HEK293 (cell line): Measurements from ENCODE around the gene KDM4C.

Experiments
- CTCF ChIA-PET: fragments of 350-600 bp; formaldehyde crosslinking; extraction: SDS; loops from one replicate; lab custom pipeline; 2021; ENCODE audit warnings: antibody characterized with exemption; lab: Yijun Ruan, JAX
- POLR2A ChIA-PET: fragments of 300-600 bp; formaldehyde crosslinking; extraction: SDS; loops from one replicate; lab custom pipeline; 2020; ENCODE audit warnings: antibody characterized with exemption, inconsistent platforms; lab: Yijun Ruan, JAX
- H3K27ac ChIP-seq: fragments of 200-500 bp; sonication (Bioruptor generic); 2 replicates; pipeline ENCODE4 v1.5.1; 2014; ENCODE audit warnings: low read depth, low read length, control low read depth, inconsistent platforms; ENCODE audit errors: extremely low read depth
- H3K36me3 ChIP-seq, 2 experiments: fragments of 200-500 bp in 1 of 2; sonication (Bioruptor generic) in 1 of 2; 1 replicate in 1 of 2; 2 replicates in 1 of 2; pipeline ENCODE4 v1.5.1; 2014 to 2017; ENCODE audit warnings: inconsistent platforms in 2 of 2, low read length in 2 of 2; ENCODE audit not compliant: control insufficient read depth in 2 of 2, insufficient read depth in 1 of 2
- H3K4me1 ChIP-seq: fragments of 200-500 bp; sonication (Bioruptor generic); 2 replicates; pipeline ENCODE4 v1.5.1; 2014; ENCODE audit warnings: mild to moderate bottlenecking, low read length, inconsistent platforms; ENCODE audit not compliant: control insufficient read depth, insufficient read depth
- H3K4me3 ChIP-seq: 2 replicates; pipeline ENCODE4 v1.5.1; 2011; ENCODE audit warnings: low read depth, mild to moderate bottlenecking, control low read depth, low read length, moderate library complexity
- H3K9me3 ChIP-seq: fragments of 200-500 bp; sonication (Bioruptor generic); 2 replicates; pipeline ENCODE4 v1.5.1; 2014; ENCODE audit warnings: low read depth, low read length, inconsistent platforms; ENCODE audit not compliant: control insufficient read depth, insufficient read depth
- GFI1B ChIP-seq: fragments of 450-650 bp; formaldehyde crosslinking; IDR thresholded peaks from 2 replicates; pipeline ENCODE4 v1.5.1; 2016; ENCODE audit warnings: missing biosample characterization, missing genetic modification characterization
- IKZF3 ChIP-seq: fragments of 450-650 bp; IDR thresholded peaks from 2 replicates; pipeline ENCODE4 v1.5.0; 2018; ENCODE audit warnings: missing biosample characterization, mild to moderate bottlenecking, missing genetic modification characterization, moderate library complexity
- PRDM10 ChIP-seq: fragments of 450-650 bp; formaldehyde crosslinking; IDR thresholded peaks from 2 replicates; pipeline ENCODE4 v1.5.1; 2016; ENCODE audit warnings: missing biosample characterization, missing genetic modification characterization
- SCRT2 ChIP-seq: fragments of 450-650 bp; formaldehyde crosslinking; IDR thresholded peaks from 2 replicates; pipeline ENCODE4 v1.5.1; 2016; ENCODE audit warnings: missing biosample characterization, missing genetic modification characterization
- ZBTB21 ChIP-seq: fragments of 450-650 bp; formaldehyde crosslinking; IDR thresholded peaks from 2 replicates; pipeline ENCODE4 v1.5.1; 2017; ENCODE audit warnings: missing biosample characterization, missing genetic modification characterization
- ZBTB49 ChIP-seq: fragments of 450-650 bp; formaldehyde crosslinking; IDR thresholded peaks from 2 replicates; pipeline ENCODE4 v1.5.1; 2016; ENCODE audit warnings: missing biosample characterization, missing genetic modification characterization, low read depth
- ZFP69B ChIP-seq: fragments of 450-650 bp; formaldehyde crosslinking; IDR thresholded peaks from 2 replicates; pipeline ENCODE4 v1.5.1; 2016; ENCODE audit warnings: missing biosample characterization, missing genetic modification characterization
- ZNF10 ChIP-seq: fragments of 450-650 bp; formaldehyde crosslinking; IDR thresholded peaks from 2 replicates; pipeline ENCODE4 v1.5.1; 2017; ENCODE audit warnings: missing biosample characterization, missing genetic modification characterization
- ZNF138 ChIP-seq: fragments of 450-650 bp; formaldehyde crosslinking; IDR thresholded peaks from 2 replicates; pipeline ENCODE4 v1.5.1; 2016; ENCODE audit warnings: missing biosample characterization, missing genetic modification characterization, borderline replicate concordance
- ZNF146 ChIP-seq: fragments of 450-650 bp; formaldehyde crosslinking; IDR thresholded peaks from 2 replicates; pipeline ENCODE4 v1.5.1; 2016; ENCODE audit warnings: missing biosample characterization, missing genetic modification characterization
- ZNF175 ChIP-seq: fragments of 450-650 bp; formaldehyde crosslinking; IDR thresholded peaks from 2 replicates; pipeline ENCODE4 v1.5.1; 2016; ENCODE audit warnings: missing biosample characterization, missing genetic modification characterization
- ZNF211 ChIP-seq: fragments of 450-650 bp; formaldehyde crosslinking; IDR thresholded peaks from 2 replicates; pipeline ENCODE4 v1.5.1; 2016; ENCODE audit warnings: low read depth, missing biosample characterization, missing genetic modification characterization
- ZNF280D ChIP-seq: fragments of 450-650 bp; formaldehyde crosslinking; IDR thresholded peaks from 2 replicates; pipeline ENCODE4 v1.5.1; 2016; ENCODE audit warnings: missing biosample characterization, missing genetic modification characterization
- ZNF362 ChIP-seq: fragments of 450-650 bp; formaldehyde crosslinking; IDR thresholded peaks from 2 replicates; pipeline ENCODE4 v1.5.1; 2016; ENCODE audit warnings: missing biosample characterization, missing genetic modification characterization
- ZNF48 ChIP-seq: fragments of 450-650 bp; formaldehyde crosslinking; IDR thresholded peaks from 2 replicates; pipeline ENCODE4 v1.5.1; 2016; ENCODE audit warnings: missing biosample characterization, missing genetic modification characterization
- ZNF501 ChIP-seq: fragments of 450-650 bp; formaldehyde crosslinking; IDR thresholded peaks from 2 replicates; pipeline ENCODE4 v1.5.1; 2016; ENCODE audit warnings: missing biosample characterization, missing genetic modification characterization
- ZNF518A ChIP-seq: fragments of 450-650 bp; formaldehyde crosslinking; conservative IDR thresholded peaks from 2 replicates; pipeline ENCODE4 v1.5.1; 2016; ENCODE audit warnings: low read depth, missing biosample characterization, missing genetic modification characterization
- ZNF624 ChIP-seq: fragments of 450-650 bp; formaldehyde crosslinking; IDR thresholded peaks from 2 replicates; pipeline ENCODE4 v1.5.1; 2017; ENCODE audit warnings: missing biosample characterization, missing genetic modification characterization
- ZNF843 ChIP-seq: fragments of 450-650 bp; formaldehyde crosslinking; IDR thresholded peaks from 2 replicates; pipeline ENCODE4 v1.5.1; 2016; ENCODE audit warnings: missing biosample characterization, missing genetic modification characterization

Gene KDM4C

GRCh38 chr9:6922680-6923079 lies 164.9 kb downstream of the KDM4C start:
- no peaks in the 10 kb centered on the region for H3K4me1 ChIP-seq
- no peaks in the 10 kb centered on the region for H3K9me3 ChIP-seq
- ChIA-PET CTCF (no interaction called here), POLR2A (no interaction called here)
- no peak overlapping the region for H3K27ac ChIP-seq
- TF ChIP-seq ZNF280D = no peak
- no peak for TF ChIP-seq ZNF48 (tag by site-specific recombination)
- TF ChIP-seq IKZF3 = no peak
- TF ChIP-seq ZNF362 (tag by site-specific recombination) = no peak
- TF ChIP-seq ZNF211 = no peak
- TF ChIP-seq ZNF843 (tag by site-specific recombination) = no peak
- no peak for TF ChIP-seq SCRT2 (tag by site-specific recombination)
- TF ChIP-seq ZNF138 (tag by site-specific recombination) = no peak
- TF ChIP-seq PRDM10 (tag by site-specific recombination) = no peak
- TF ChIP-seq ZFP69B = no peak
- no peak for TF ChIP-seq ZBTB21
- TF ChIP-seq ZNF175 (tag by site-specific recombination) = no peak
- TF ChIP-seq, all 188 proteins: peak for 0
- Histone ChIP-seq H3K36me3 (no peaks in the 10 kb centered on the region), H3K4me3 (no peak overlapping the region)

GRCh38 chr9:6923086-6923485 lies 165.3 kb downstream of the KDM4C start:
- Histone ChIP-seq H3K4me3 (no peak overlapping the region), H3K27ac (no peak overlapping the region), H3K9me3 (no peaks in the 10 kb centered on the region), H3K4me1 (no peaks in the 10 kb centered on the region), H3K36me3 (no peaks in the 10 kb centered on the region)
- POLR2A ChIA-PET = no interaction called here
- CTCF ChIA-PET = no interaction called here
- TF ChIP-seq ZNF501 (tag by site-specific recombination) = no peak
- TF ChIP-seq ZNF518A (tag by site-specific recombination) = no peak
- TF ChIP-seq ZNF10 = no peak
- no peak for TF ChIP-seq GFI1B (tag by site-specific recombination)
- TF ChIP-seq ZNF146 (tag by site-specific recombination) = no peak
- TF ChIP-seq ZBTB49 (tag by site-specific recombination) = no peak
- no peak for TF ChIP-seq ZNF624
- TF ChIP-seq, all 188 proteins: peak for 0
